ENCODE measurements around the gene BPIFB1.

BPIFB1 gene

GRCh38 chr20:33299111-33299603 lies 16.1 kb downstream of the BPIFB1 start:
- DNase-seq: peak; percentile 93

- no peak for DNase-seq
Observed at GRCh38 chr20:33301192-33301930, 18.3 kb downstream of the BPIFB1 start.

DNA sequence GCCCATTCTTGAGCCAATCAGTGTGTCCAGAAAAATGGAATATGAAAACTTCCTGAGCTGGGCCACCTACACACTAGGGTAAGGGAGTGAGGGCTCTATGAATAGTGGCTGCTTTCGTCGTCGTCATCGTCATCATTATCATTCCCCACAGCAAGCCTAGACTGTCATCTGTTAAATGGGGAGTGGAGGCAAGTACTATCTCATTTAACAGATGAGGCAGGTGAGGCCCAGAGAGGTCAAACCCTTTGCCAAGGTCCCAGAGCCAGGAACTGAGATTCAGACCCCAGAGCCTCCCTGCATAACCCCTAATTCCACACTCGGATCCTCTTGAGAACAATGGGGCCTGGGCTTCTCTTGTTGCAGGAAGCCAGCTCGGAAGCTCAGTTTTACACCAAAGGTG lies 20.6 kb downstream of the BPIFB1 start:
- no peak for DNase-seq

GRCh38 chr20:33304046-33304445 lies 21.0 kb downstream of the BPIFB1 start:
- no peak for DNase-seq

GRCh38 chr20:33305589-33306057 lies 22.6 kb downstream of the BPIFB1 start:
- no peak for DNase-seq

- no peak for DNase-seq
Observed at GRCh38 chr20:33306228-33306627, 23.2 kb downstream of the BPIFB1 start.

- no peak for DNase-seq
Observed at GRCh38 chr20:33306807-33307206, 23.8 kb downstream of the BPIFB1 start.

DNA sequence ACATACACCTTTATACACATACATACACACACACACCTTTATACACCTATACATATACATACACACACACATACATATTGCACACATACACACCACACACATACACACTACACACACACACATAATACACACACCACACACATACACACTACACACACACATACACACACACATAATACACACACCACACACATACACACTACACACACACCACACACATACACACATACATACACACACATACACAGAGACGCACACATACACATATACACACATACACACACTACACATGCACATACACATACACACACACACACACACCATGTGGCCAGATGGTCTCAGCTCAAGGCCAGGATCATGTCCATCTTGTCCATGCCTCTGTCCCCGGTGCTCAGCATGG lies 25.7 kb downstream of the BPIFB1 start:
- no peak for DNase-seq

DNA sequence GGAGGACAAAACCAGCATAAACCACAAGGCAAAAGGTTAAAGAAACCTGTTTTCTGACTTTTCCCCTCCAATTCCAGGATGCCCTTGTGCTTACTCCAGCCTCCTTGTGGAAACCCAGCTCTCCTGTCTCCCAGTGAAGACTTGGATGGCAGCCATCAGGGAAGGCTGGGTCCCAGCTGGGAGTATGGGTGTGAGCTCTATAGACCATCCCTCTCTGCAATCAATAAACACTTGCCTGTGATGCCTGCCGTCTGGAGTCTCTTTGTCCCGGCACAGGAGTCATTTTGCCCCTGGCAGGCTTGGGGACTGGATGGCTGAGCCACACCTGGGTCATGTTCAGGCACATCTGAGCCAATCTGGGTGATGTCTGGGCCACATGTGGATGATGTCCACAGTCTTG lies 26.6 kb downstream of the BPIFB1 start:
- DNase-seq: no peak

DNA sequence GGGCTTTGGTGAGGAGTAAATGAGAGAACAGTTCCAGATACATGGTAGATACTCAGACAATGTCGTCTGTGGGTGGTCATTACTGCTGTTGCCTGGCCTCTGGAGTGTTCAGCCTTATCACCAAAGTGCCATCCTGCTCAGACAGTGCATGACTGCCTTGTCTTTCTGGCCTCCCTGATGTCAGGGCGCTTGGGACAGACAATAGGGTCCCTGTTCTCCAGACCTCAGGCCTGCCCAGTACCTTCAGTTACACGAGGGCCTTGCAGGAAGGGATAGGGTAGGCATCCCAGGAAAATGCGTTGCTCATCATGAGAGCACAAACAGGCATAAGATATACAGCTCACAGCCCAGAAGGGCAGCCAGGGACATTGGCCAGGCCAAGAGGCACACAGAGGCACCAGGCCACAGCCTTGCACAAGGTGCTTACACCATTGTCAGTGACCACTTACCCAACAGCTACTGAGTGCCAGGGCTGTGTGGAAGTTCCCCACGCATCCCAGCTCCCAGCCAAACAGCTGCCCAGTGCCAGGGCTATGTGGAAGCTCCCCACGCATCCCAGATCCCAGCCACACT lies 27.4 kb downstream of the BPIFB1 start:
- DNase-seq: no peak

DNA sequence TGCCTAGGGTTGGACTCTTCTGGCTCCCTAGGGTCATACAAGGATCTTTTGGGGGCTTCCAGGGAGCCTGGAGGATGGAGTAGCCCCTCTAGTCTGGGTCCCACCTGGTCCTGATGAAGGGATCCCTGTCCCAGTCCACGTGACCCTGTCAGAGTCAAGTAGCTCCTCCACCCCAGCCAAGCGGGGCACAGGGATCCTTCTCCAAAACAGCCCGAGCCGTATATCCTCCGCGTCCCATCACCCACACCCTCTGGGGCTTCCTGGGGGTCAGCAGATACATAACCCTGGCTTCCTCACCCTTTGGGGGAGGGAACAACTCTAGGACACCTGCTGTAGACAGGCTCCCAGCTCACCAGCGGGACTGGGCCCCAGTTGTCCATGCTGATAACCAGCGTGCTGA lies 28.0 kb downstream of the BPIFB1 start:
- no peak for DNase-seq

- no peak for DNase-seq
Observed at GRCh38 chr20:33311996-33312395, 29.0 kb downstream of the BPIFB1 start.

- DNase-seq: no peak
Observed at GRCh38 chr20:33312583-33312982, 29.6 kb downstream of the BPIFB1 start.

GRCh38 chr20:33313686-33314314 lies 30.8 kb downstream of the BPIFB1 start:
- no peak for DNase-seq

DNA sequence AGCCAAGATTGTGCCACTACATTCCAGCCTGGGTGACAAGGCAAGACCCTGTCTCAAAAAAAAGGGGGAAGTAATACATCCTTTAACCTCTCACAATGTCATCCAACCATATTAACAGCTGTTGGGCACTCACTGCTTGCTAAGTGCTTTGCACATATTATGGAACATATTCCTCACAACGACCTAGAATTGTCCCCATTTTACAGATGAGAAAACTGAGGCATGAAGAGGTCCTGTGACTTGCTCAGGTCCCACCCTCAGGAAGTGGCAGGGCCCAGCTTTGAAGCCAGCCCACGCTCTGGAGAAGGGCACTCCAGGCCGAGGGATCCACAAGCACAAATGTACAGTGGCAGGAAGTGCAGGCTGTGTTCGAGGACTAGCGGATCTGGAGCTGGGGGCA lies 33.3 kb downstream of the BPIFB1 start:
- no peak for DNase-seq

- DNase-seq: no peak
Observed at GRCh38 chr20:33316958-33317357, 33.9 kb downstream of the BPIFB1 start.

DNA sequence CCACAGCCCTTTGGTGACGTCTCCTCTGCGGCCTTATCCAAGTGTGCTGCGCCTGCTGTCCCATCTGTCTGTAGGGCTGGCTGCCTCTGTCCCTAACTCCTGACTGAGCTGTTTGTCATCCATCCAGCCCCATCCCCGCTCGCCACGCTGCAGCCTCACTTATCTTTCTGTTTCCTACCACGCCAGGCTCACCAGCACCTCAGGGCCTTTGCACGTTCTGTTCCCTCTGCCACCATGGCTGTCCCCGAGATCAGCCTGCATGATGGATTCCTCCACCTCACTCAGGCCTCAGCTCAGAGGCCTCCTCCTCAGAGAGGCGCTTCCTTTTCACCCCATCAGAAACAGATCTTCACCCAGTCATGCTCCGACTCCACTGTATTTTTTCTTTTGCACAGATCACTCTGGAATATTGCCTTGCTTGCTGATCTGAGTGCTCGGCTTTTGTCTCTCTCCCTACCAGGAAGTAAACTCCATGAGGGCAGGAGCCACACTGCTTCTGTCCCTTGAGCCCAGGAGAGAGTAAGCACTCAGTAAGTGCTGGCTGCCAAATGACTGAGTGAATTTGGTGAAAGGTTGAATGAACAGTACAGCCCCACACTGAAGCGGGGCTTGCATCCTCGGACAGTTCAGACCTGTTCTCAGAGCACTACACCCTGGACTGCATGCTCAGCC lies 34.5 kb downstream of the BPIFB1 start:
- DNase-seq: no peak

- DNase-seq: no peak
Observed at GRCh38 chr20:33318096-33318429, 35.0 kb downstream of the BPIFB1 start.

GRCh38 chr20:33320006-33320405 lies 37.0 kb downstream of the BPIFB1 start:
- DNase-seq: no peak

DNA sequence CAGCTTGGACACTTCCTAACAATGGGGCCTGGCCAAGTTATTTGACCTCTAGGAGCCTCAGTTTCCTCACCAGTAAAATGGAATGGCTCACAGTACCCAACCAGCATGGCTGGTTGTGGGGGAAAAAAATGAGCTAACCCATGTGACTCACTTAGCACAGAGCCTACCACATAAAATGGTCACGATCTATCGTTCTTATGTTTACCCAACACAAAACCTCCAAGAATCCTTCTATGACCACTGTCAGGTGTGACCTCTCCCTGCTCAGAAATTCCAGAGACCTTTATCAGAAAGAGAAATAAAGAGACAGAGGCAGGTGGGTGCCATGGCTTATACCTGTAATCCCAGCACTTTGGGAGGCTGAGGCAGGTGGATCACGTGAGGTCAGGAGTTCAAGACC lies 39.4 kb downstream of the BPIFB1 start:
- DNase-seq: no peak

GRCh38 chr20:33323236-33323635 lies 40.2 kb downstream of the BPIFB1 start:
- no peak for DNase-seq

GRCh38 chr20:33325350-33325749 lies 42.3 kb downstream of the BPIFB1 start:
- no peak for DNase-seq
